ENCODE results near the gene SPNS2.

The SPNS2 gene, protein sequence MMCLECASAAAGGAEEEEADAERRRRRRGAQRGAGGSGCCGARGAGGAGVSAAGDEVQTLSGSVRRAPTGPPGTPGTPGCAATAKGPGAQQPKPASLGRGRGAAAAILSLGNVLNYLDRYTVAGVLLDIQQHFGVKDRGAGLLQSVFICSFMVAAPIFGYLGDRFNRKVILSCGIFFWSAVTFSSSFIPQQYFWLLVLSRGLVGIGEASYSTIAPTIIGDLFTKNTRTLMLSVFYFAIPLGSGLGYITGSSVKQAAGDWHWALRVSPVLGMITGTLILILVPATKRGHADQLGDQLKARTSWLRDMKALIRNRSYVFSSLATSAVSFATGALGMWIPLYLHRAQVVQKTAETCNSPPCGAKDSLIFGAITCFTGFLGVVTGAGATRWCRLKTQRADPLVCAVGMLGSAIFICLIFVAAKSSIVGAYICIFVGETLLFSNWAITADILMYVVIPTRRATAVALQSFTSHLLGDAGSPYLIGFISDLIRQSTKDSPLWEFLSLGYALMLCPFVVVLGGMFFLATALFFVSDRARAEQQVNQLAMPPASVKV

DNA sequence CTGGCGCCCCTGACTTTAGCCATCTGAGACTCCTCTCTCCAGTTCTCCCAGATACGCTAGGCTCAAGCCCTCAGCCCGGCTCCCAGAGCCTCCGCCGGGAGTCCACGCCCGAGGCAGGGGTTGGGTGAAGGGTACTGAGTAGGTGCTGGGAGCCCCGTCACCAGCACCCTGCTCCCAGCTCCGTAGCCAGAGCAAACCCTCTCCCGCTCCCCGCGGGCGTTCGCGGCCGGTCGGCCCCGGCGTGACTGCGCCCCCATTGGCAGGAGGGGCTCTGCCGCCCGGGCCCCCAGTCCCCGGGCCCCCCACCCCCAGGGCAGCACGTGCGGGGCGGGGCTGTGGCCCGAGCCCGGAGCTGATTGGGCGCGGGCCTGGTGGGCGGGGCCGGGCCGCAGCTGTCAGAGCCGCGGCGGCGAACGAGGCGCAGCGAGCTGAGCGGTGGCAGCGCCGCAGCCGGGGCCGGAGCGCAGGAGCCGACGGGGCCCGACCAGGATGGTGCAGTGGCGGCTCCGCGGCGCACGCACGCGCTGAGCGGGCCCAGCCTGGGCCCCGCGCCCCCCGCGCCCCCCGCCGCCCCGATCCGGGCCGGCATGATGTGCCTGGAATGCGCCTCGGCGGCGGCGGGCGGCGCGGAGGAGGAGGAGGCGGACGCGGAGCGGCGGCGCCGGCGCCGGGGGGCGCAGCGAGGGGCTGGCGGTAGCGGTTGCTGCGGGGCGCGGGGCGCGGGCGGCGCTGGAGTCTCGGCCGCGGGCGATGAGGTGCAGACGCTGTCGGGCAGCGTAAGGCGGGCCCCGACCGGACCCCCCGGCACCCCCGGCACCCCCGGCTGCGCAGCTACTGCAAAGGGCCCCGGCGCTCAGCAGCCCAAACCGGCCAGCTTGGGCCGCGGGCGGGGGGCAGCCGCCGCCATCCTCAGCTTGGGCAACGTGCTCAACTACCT, at the start of gene SPNS2:
Gene SPNS2, plus strand, starts transcription at position 421 of the 937 bp plus-strand sequence. Its CDS starts 167 bp downstream, at position 588.
- DNase-seq (ENCODE audit: low read depth in 3 of 3) = peak in 2 of 3 experiments; percentile 53 to 58

DNA sequence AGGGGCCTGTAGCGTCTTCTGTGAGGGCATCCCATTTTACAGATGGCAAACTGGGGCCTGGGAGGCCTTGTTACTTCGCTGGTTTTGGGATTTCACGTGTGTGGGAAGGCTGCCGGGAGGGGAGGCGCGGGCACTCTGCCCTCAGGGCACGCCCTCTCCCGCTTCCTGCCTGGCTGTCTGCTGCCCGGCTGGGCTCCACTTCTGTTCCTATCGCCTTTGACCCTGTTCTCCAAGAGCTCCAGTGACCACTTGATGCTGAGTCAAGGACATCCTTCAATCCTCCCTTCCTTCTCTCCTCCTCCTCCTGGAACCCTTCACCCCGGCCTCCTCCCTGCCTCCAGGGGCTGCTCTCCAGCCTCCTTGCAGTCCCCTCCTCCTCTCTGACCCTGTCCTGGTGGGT, 48.9 kb upstream of the SPNS2 start:
- DNase-seq (ENCODE audit: low read depth in 3 of 3) = no peak

DNA sequence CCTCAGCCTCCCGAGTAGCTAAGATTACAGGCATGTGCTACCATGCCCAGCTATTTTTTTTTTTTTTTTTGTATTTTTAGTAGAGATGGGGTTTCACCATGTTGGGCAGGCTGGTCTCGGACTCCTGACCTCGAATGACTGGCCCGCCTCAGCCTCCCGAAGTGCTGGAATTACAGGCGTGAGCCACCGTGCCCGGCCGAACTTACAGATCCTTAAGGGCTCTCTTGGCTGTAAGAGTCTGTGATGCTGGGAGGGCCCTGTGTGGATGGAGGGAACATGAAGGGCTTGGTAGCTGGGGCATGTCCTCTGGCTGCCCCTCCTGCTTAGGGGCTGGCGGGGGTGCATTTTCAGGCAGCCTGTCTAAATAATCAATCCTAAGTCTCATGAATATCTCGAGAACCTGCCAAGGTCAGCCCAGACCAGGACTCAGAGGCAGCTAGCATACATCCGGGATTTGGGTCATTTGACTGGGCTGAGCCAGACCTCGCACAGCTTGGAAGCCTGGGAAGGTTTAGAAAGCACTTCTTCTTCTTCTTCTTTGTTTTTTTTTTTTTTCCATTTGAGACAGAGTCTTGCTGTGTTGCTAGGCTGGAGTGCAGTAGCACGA, 47.9 kb upstream of the SPNS2 start:
- DNase-seq (ENCODE audit: low read depth in 3 of 3) = no peak

DNA sequence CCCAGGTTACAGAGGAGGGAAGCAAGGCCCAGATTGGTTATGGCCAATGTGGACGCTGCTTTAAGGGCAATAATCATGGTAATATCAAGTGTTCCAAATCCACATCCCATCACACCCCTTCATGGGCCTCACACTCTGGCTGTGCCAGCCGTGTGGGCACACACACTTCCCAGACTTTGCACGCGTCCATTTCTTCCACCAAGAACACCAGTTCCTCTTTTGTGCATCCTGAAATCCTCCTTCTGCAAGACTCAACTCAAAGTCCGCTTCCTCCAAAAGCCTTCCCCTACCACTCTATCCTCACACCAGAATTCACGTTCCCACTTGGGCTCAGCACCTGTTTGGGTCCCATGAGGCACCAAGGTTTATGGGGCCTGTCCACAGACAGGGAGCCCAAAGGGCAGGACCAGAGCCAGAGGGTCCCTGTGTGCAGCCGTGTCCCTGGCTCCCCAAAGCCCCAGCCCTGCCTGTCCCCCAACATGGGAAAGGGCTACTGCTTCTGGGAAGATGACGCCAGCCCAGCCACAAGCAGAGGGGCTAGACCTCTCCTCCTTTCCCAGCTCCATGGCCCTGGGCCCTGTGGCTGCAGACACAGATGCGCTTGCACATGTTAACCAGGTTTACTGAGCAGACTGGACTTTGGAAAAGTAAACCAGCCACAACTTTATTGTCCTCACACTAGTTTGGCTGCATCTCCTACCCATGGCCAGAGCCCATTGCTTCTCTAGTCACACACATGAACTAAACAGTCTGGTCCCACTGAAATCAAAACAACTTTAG, 44.7 kb upstream of the SPNS2 start:
- no peak for DNase-seq (ENCODE audit: low read depth in 3 of 3)

DNA sequence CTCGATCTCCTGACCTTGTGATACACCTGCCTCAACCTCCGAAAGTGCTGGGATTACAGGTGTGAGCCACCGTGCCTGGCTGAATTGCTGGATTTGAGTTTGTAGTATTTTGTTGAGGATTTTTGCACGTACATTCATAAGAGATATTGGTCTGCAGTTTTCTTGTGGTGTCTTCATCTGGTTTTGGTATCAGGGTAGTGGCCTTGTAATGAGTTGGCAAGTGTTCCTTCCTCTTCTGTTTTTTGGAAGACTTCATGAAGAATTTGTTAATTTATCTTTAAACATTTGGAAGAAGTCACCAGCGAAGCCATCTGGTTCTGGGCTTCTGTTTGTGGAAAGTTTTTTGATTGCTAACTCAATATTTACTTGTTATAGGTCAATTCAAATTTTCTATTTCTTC, 38.0 kb upstream of the SPNS2 start:
- no peak for DNase-seq (ENCODE audit: low read depth in 3 of 3)

DNA sequence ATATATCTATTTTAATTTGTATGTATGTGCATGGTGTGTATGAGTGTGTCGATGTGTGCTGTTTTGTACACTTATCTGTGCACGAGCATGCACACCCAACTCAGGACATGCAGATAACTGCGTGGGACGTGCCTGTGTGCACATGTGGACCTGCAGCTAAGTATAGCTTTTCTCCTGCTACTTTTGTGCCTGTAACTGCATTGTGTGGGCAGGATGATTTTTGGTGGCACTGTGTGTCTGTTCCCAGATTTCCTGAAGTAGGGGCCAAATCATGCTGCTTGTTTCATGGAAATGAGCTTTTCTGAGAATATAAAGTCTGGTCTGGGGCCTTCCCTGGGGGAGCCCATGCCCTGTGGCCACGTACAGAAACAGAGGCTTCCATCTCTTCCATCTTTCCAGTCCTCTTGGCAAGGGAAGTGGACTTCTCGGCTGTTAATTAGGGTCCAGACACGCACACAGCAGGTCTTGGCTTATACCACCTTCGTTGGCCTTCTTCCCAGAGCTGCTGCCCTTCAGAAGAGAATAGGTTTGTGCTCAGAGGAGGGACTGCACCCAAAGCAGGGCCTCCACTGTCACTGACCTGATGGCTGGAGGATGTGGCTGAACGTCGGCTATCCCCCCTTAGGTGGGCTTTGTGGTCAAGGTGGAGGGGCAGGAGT, 34.7 kb upstream of the SPNS2 start:
- no peak for DNase-seq (ENCODE audit: low read depth in 3 of 3)

DNA sequence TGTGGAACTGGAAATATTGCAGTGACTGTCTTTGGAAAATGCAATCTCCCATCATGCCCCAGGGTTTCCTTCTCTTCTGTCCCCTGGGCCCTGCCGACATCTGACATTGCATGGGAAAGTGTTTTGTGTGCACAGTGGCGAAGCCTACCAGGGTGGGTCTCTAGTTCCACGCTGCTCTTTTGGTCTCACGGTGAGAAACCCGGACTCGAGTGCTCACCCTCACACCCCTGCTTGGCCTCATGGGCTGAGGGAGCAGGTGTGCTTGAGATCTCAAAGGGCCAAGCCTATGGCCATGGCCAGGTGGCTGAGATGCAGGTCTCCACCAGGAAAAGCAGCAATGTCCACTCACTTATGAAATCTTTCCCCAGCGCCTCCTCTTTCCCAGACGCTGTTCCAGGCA, 32.9 kb upstream of the SPNS2 start:
- DNase-seq (ENCODE audit: low read depth in 3 of 3) = no peak

DNA sequence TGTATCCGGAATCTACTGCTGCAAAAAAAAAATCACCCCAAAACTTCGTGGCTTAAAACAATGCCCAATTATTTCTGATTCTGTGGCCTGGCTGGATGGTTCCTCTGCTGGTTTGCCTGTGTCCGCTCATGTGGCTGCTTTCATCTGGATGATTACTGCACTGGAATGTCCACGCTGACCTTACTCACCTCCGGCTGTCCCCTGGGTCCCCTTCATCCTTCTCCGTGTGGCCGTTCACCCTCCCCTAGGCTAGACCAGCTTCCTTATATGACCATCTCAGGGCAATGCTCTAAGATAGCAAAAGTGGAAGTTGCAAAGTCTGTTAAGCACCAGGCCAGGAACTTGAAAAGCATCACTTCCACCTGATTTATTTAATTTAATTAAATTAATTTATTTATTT, 31.4 kb upstream of the SPNS2 start:
- DNase-seq (ENCODE audit: low read depth in 3 of 3) = no peak

DNA sequence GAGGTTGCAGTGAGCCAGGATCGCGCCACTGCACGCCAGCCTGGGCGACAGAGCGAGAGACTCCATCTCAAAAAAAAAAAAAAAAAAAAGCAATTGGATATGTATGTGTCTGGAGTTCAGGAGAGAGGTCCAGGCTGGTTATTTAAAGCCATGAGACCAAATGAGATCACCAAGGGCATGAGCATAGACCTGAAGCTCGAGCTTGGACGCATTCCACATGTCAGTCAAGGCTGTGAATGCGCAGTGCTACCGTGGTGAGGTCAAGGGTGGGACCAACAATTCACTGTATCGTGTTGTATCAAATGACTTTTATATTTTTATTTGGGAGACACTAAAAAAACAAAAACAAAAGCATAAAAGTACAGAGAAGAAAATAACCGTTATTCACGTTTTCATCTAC, 29.1 kb upstream of the SPNS2 start:
- DNase-seq (ENCODE audit: low read depth in 3 of 3) = no peak

DNA sequence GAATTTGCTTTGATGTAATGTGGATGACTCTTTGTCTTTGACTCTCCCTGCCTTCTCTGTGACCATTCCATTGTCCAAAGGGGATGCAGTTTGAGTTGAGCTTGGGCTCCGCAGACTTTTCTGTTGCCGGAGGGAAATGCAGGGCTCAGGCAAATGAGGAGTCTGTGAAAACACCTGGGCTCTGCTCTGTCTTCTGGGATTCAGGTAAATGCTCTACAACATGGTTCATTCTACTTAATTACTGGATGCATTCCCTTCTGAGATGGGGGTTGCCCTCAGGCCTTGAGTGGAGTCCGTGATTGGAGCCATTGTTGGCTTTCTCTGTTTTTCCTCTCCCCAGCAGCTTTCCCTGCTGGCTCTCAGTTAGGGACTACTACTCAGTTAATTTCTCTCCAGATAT, 26.4 kb upstream of the SPNS2 start:
- no peak for DNase-seq (ENCODE audit: low read depth in 3 of 3)

DNA sequence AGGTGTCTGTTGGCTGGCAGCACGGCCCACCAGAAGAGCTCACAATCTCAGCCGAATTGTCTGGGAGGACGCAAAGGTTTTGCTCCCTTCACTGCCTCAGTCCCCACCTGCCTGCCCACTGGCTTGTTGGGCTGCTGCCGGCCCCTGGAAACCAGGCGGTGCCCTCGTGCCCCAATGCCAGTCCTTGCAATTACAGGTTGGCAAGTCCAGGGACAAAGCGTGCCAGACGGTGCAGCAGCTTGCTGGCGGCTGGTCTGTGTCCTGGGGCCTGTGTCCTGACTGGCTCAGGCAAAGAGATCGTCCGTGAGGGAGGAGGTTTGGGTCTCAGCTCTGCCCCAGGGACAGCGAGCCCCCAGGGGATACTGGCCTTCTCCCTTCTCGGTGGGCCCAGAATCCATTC, 24.6 kb upstream of the SPNS2 start:
- no peak for DNase-seq (ENCODE audit: low read depth in 3 of 3)

DNA sequence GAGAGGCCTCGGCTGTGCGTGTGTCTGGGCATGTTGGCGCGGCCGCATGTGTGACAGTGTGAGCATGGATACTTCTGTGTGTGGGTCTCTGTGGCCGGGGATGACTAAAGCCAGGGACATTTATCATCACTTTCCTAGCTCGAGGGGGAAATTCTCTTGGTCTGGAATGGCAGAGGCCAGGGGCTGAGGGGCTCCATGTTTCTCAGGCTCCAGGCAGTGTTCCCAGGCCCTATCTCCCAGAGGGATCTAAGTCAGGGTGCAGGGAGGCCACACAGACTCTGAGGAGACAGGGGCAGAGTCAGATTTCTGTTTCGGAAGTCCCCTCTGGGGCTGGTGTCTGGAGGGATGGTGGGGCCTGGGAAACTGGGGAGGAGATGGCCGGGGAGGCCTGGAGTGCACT, 23.7 kb upstream of the SPNS2 start:
- DNase-seq (ENCODE audit: low read depth in 3 of 3) = no peak

DNA sequence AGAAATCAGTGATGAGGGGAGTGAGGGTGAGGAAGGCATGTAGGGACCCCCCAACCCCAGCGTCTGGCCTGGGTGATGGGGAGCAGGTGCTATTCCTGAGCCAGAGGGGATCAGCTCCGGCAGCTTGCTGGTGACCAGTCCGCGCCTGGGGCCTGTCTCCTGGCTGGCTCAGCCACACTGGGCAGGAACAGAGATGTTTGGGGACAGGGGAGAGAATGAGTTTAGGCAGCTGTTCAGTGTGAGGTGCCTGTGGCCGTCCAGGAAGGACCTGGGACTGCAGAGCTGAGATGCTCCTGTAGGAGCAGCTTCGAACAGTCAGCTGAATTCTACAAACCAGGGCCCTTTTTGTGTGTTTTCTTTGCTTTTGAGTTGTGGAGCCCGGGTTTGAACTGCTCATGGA, 23.2 kb upstream of the SPNS2 start:
- DNase-seq (ENCODE audit: low read depth in 3 of 3) = no peak

DNA sequence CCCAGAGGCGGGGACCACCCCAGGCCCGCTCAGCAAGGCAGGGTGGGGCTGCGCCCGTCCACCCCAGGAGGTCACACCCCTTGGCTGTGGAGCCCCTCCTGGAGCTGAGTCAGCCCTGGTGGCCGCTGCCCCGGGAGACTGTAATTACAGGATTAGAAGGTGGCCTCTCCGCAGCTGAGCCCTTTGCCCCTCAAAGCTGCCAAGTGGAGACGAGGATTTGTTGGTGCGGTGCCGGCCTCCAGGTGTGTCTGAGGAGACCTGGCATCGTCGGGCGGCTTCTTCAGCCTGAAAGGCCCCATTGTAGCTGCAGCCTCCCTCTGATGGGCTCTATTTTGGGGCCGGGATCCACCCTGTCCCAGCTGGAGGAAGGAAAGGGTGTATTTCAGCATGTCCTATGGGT, 22.7 kb upstream of the SPNS2 start:
- DNase-seq (ENCODE audit: low read depth in 3 of 3) = no peak

DNA sequence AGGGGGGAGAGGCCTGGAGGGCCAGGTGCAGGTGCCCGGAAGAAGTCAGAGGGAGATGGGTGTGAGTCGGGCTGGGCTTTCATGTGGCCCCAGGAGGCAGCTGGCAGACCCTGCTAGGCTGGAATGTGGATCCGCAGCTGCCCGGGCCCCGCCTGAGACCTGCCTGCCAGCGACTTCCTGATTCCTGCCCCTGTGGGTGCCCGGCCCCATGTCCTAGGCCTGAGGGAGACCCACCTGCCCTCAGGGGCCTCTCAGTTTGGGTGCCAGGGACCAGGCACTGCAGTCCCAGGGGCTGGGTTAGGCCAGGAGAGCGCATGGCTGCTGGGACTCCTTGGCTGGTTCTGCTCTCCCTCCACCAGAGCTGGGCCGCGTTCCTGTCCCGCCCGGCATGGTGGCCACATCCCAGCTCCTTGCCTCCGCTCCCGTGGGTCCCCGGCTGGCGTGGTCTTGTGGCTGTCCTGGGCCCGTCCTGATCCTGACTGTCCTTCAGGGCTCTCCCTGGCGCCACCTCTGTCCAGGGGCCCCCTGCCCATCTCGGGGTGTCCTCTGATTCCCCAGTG, 22.1 kb upstream of the SPNS2 start:
- no peak for DNase-seq (ENCODE audit: low read depth in 3 of 3)

DNA sequence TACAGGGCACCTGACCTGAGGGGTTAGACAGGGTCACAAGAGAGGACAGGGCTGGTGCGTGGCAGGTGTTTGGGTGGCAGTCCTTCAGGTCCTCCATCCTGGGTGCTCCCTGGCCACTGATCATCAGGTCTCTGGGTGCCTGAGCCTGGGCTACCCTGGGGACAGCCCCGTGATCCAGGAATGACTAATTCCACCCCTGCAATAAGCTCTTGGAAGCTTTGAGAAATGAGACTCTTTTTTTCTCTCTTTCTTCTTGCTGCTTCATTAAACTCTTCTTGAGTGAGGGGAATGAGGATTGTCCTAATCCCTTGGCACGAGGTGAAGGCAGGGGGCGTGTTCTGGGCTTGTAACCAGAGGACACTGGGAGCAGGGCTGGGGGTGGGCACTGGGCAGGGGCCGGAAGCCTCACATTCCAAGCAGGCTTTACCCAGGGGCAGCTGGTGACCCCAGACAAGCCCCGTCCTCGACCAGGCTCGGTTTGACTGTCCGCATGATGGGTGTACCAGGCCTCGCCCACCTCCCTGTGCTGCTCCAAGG, 21.4 kb upstream of the SPNS2 start:
- DNase-seq (ENCODE audit: low read depth in 3 of 3) = no peak

DNA sequence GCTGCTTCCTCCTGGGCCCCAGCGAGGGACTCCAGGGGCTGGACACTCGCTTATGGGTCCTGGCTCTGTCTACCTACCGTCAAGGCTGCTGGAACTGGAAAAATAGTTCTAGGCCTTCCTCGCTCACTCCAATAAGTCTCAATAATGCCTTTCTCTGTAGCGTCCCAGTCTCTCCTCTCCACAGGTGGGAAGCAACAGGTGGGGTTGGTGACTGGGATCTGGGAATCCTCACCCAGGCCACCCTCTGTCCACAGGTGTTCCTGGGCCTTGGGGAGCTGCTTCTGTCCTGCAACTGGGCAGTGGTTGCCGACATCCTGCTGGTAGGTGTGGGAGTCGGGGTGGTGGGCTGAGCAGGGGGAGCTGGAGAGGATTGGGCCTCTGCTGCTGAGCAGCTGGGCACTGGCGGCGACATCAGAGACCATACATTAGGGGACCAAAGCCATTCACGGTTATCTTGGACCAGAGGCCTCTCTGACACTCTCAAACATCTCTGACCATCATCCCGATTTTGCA, 20.3 kb upstream of the SPNS2 start:
- no peak for DNase-seq (ENCODE audit: low read depth in 3 of 3)

DNA sequence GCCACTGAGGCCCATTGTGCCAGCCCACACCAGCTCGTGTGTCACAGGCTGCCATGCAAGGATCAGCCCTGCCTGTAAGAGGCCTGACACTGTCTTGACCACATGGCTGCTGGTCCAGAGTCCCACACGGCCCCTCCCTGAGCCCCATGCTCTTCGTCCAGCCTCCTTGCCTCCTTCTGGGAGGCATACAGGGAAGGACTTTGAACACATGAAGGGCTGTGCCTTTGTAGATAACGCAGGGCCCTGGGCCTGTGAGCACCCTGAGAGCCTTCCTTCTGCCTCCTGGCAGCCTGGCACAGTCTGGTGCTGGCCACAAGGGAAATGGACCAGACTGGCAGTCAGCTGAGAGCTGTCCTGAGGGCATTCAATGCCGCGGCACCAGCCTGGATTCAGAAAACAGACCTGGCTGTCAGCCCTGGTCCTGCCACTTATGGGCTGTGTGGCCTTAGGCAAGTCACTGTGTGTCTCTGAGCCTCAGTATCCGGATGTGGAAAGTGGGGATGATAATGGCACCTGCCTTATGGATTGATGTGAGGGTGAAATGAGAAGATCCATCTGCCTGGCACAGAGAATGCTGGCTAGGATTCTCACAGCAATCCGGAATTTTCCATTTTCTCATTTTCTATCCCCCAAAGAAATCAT, 19.2 kb upstream of the SPNS2 start:
- no peak for DNase-seq (ENCODE audit: low read depth in 3 of 3)

DNA sequence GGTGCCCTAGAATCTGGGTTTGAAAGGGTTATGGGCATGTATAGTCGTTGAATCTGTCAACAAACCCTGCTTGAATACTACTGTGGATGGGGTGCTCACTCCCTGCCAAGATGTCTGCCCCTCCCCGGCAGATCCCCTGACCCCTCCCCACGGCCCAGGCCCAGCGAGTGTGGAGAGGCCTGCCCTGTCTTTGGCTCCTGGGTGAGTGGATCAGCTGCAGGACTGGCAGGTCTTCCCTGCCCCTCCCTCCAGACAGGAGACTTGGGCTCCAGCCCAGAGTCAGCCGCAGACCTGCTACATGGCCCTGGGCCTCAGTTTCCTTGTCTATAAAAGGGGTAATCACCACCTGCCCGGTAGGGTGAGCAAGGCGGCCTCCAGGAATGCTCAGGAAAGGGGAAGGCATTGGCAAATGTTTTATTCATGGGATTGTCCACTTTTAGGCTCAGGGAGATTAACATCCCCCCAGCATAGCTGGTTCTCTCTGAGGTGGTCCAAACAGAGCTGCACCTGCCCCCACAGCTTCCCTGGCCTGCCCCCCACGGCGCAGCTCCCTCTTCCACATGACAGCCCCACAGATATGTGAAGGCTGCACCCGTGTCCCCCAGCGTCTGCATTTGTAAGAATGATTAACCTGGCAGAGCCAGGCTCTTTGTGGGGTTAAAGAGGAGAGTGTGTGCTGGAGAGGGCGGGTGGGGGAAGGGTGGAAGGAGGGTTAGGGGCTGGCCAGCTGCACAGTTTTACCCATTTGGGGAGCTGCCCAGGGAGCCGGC, 18.5 kb upstream of the SPNS2 start:
- no peak for DNase-seq (ENCODE audit: low read depth in 3 of 3)

Data from stimulated activated CD4-positive, alpha-beta T cell treated with anti-CD3 and anti-CD28 coated beads, TNF-alpha, amount 100 ng/mL, for 24 hours (primary cell).